WI38 (cell line): Measurements from ENCODE around the gene AP4S1.

Experiments used
- H3K4me3 ChIP-seq: 2 replicates; pipeline ENCODE4 v1.5.1; 2011; ENCODE audit warnings: low read depth, mild to moderate bottlenecking, control low read depth, low read length
- TF ChIP-seq, protein P1 (sequence below): IDR thresholded peaks from 2 replicates; pipeline ENCODE4 v1.5.1; 2012; ENCODE audit warnings: low read depth, mild to moderate bottlenecking, control low read depth, low read length

The AP4S1 gene

DNA sequence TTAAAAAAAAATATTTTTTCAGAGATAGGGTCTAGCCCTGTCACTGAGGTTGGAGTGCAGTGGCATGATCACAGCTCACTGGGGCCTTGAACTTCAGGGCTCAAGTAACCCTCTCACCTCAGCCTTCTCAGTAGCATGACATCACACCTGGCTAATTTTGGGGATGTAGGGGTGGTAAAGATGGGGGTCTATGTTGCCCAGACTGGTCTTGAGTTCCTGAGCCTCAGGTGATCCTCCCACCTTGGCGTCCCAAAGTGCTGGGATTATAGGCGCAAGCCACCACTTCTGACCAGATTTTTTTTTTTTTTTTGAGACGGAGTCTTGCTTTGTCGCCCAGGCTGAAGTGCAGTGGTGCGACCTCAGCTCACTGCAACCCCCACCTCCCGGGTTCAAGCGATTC lies 101.2 kb downstream of the AP4S1 start:
- TF ChIP-seq, protein P1, sequence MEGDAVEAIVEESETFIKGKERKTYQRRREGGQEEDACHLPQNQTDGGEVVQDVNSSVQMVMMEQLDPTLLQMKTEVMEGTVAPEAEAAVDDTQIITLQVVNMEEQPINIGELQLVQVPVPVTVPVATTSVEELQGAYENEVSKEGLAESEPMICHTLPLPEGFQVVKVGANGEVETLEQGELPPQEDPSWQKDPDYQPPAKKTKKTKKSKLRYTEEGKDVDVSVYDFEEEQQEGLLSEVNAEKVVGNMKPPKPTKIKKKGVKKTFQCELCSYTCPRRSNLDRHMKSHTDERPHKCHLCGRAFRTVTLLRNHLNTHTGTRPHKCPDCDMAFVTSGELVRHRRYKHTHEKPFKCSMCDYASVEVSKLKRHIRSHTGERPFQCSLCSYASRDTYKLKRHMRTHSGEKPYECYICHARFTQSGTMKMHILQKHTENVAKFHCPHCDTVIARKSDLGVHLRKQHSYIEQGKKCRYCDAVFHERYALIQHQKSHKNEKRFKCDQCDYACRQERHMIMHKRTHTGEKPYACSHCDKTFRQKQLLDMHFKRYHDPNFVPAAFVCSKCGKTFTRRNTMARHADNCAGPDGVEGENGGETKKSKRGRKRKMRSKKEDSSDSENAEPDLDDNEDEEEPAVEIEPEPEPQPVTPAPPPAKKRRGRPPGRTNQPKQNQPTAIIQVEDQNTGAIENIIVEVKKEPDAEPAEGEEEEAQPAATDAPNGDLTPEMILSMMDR, result no peak

DNA sequence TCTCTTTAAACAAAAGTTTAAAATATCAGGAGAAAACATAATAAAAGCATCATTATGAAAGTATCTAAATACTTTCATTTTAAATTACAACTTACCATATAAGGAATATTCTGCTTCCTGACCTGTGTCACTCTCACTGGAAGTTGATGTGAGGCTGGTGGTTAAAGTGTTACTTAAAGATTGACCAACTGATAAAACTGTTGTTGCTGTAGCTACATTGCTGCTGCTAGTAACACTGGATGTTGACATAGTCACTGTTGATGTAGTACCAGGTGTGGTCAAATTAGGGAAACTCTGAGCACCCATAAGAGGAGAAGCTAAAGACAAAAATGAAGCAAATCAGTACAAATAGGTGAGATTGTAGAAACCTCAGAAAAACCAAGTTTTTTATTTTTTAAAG lies 102.2 kb downstream of the AP4S1 start:
- TF ChIP-seq, protein P1, result no peak
- no peak overlapping the region for H3K4me3 ChIP-seq

More for the DNA sequence above, 101.2 kb downstream of the AP4S1 start:
- H3K4me3 ChIP-seq, result no peak overlapping the region

DNA sequence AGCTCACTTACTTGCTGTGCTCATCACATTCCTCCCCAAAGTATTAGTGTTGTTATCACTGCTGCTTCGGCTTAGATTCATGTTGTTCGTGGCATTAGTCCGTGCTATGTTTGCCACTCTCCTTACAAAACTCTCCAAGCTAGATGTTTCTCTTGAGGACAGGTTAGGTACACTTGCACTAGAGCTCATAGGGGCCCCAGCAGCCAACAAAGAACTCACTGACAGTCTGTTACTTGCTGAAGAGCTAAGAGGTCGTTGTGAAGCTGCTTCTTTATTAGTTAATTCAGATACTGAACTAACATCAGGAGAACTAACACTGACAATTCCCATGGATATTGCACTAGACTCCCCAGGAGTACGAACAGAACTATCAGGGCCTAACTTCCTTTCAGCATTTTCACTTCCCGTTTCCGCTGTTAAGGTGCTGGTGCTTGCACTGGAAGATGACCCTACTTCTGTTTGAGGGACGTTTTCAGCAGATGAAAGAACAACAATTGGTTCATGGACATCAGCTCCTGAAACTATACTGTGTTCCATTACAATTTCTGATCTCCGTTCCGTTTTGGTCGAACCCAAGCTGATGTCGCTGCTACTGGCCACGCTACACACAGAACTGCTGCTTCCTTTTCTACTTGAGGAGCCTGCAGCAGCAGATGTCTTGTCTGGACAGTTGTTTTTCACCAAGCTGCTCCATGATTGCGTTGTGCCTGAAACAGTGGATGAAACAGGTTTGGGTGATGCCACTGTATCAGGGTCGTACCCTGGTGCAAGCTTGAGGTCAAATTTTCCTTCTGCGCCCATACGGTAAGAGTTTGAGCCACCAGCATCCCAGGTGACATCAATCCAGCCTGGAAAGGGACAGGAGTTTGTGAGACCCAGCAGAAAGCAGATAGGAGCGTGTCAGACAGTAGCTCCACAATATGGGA lies 103.4 kb downstream of the AP4S1 start:
- TF ChIP-seq, protein P1, result no peak
- no peak overlapping the region for H3K4me3 ChIP-seq

DNA sequence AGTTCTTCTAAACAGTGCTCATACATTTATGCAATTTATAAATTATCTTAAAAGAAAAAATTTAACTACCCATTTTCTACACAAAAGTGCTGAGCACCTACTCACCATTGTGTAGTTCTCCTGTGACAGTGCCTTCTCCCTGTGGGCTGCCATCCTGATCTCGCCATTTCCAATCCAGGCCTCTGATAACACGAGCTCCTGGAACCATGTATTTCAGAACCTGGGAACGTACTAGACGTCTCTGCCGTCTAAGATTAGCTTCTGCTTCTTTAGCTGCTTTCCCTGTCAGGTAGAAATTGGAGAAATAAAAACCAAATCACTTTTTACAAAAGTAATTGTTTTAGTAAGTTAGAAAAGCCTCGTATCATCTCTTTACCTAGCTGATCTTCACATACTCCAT lies 107.7 kb downstream of the AP4S1 start:
- TF ChIP-seq, protein P1, result no peak
- no peak overlapping the region for H3K4me3 ChIP-seq

DNA sequence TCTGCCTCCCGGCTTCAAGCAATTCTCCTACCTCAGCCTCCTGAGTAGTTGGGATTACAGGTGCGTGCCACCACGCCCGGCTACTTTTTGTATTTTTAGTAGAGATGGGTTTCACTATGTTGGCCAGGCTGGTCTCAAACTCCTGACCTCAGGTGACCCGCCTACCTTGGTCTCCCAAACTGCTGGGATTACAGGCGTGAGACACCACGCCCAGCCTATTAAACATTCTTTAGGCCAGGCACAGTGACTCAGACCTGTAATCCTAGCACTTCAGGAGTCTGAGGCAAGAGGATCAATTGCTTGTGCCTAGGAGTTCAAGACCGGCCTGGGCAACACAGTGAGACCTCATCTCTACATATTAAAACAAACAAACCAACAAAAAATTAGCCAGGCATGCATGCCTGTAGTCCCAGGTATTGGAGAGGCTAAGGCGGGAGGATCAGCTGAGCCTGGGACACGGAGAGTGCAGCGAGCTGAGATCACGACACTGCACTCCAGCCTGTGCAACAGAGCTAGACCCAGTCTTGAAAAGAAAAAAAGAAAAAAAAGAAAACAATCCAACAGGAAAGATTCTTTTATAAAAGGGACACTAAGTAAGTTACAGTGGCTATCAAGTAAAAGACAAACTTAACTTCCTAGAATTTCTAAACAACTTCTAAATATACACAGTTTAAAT lies 111.9 kb downstream of the AP4S1 start:
- TF ChIP-seq, protein P1, result no peak

DNA sequence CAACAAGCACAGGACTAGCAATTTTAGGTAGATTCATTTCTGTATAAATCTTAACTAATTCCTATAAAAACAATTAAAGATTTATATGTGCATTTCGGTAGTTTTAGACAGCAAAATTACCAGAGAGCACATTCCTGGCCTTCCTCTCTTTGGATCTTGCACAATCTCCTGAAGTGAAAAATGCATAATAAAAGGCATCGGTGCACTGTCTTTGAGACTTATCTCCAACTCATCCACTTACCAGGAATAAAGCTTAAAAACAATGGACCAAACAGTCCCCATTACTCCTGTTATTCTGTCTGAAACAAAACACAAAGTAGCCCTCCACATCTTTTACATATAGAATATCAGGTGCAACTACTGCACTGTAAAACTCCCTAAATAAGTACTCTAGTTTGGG lies 112.9 kb downstream of the AP4S1 start:
- TF ChIP-seq, protein P1, result no peak
- H3K4me3 ChIP-seq, result no peak overlapping the region

More for the DNA sequence above, 111.9 kb downstream of the AP4S1 start:
- H3K4me3 ChIP-seq, result no peak overlapping the region
